ENCODE data around the gene CAMK2B.

Gene CAMK2B

GRCh38 chr7:44229546-44230105 is 95.8 kb downstream of the CAMK2B start:
- DNase-seq (ENCODE audit: low read depth) = no peak

GRCh38 chr7:44228571-44229350 is 96.6 kb downstream of the CAMK2B start:
- no peak for DNase-seq (ENCODE audit: low read depth)

- DNase-seq (ENCODE audit: low read depth) = no peak
These were observed 97.5 kb downstream of the CAMK2B start for GRCh38 chr7:44227911-44228310.

GRCh38 chr7:44226396-44226753 is 99.0 kb downstream of the CAMK2B start:
- no peak for DNase-seq (ENCODE audit: low read depth)

- no peak for DNase-seq (ENCODE audit: low read depth)
These were observed 99.6 kb downstream of the CAMK2B start for GRCh38 chr7:44225566-44226395.

GRCh38 chr7:44224974-44225565 is 100.3 kb downstream of the CAMK2B start:
- DNase-seq (ENCODE audit: low read depth) = no peak

GRCh38 chr7:44224080-44224973 is 101.1 kb downstream of the CAMK2B start:
- DNase-seq (ENCODE audit: low read depth) = no peak

GRCh38 chr7:44223362-44224079 is 101.9 kb downstream of the CAMK2B start:
- no peak for DNase-seq (ENCODE audit: low read depth)

- DNase-seq (ENCODE audit: low read depth) = no peak
These were observed 102.6 kb downstream of the CAMK2B start for GRCh38 chr7:44222776-44223261.

- no peak for DNase-seq (ENCODE audit: low read depth)
These were observed 103.3 kb downstream of the CAMK2B start for GRCh38 chr7:44222074-44222473.

GRCh38 chr7:44221231-44221791 is 104.1 kb downstream of the CAMK2B start:
- no peak for DNase-seq (ENCODE audit: low read depth)

- no peak for DNase-seq (ENCODE audit: low read depth)
These were observed 104.9 kb downstream of the CAMK2B start for GRCh38 chr7:44220358-44221112.

GRCh38 chr7:44220046-44220357 is 105.4 kb downstream of the CAMK2B start:
- DNase-seq (ENCODE audit: low read depth) = no peak

GRCh38 chr7:44219371-44220045 is 105.9 kb downstream of the CAMK2B start:
- no peak for DNase-seq (ENCODE audit: low read depth)

- no peak for DNase-seq (ENCODE audit: low read depth)
These were observed 106.8 kb downstream of the CAMK2B start for GRCh38 chr7:44218418-44219201.

GRCh38 chr7:44217852-44218402 is 107.5 kb downstream of the CAMK2B start:
- DNase-seq (ENCODE audit: low read depth) = no peak

- no peak for DNase-seq (ENCODE audit: low read depth)
These were observed 108.1 kb downstream of the CAMK2B start for GRCh38 chr7:44217223-44217714.

All from stromal cell of bone marrow (primary cell).